SK-N-SH treated with all-trans-retinoic acid at 6 μM for 48 hours (cell line): Measurements from ENCODE around the gene RRP12.
A peak's percentile ranks its signal among the peaks of the same experiment; 100 is the strongest.

Experiments
- ATAC-seq: fragments of 200-7000 bp; cut with Tn5 transposase; 3 replicates; pipeline ENCODE4 v1.9.1; 2020; ENCODE audit warnings: mild to moderate bottlenecking, moderate library complexity
- ARNTL ChIP-seq: fragments of 450-650 bp; formaldehyde crosslinking; IDR thresholded peaks from 2 replicates; pipeline ENCODE4 v1.5.0; 2020; ENCODE audit warnings: low read depth, mild to moderate bottlenecking, moderate library complexity, borderline replicate concordance
- BACH2 ChIP-seq: fragments of 250-450 bp; sonication (Bioruptor Pico); IDR thresholded peaks from 2 replicates; pipeline ENCODE4 v1.9.0; 2021; ENCODE audit warnings: mild to moderate bottlenecking, borderline replicate concordance
- CSDC2 ChIP-seq: fragments of 250-450 bp; sonication (Bioruptor Pico); IDR thresholded peaks from 2 replicates; pipeline ENCODE4 v1.5.0; 2020; ENCODE audit warnings: mild to moderate bottlenecking, moderate library complexity
- GLIS3 ChIP-seq: fragments of 250-450 bp; sonication (Bioruptor Pico); IDR thresholded peaks from 2 replicates; pipeline ENCODE4 v1.5.0; 2020; ENCODE audit warnings: mild to moderate bottlenecking, moderate library complexity
- ISL1 ChIP-seq: fragments of 250-450 bp; sonication (Bioruptor Pico); IDR thresholded peaks from 2 replicates; pipeline ENCODE4 v2.1.2; 2022; ENCODE audit warnings: mild to moderate bottlenecking, moderate library complexity
- OSR1 ChIP-seq: fragments of 250-450 bp; sonication (Bioruptor Pico); IDR thresholded peaks from 2 replicates; pipeline ENCODE4 v1.8.0; 2022; ENCODE audit warnings: moderate library complexity, mild to moderate bottlenecking, inconsistent platforms
- PATZ1 ChIP-seq: fragments of 250-450 bp; sonication (Bioruptor Pico); IDR thresholded peaks from 2 replicates; pipeline ENCODE4 v1.8.0; 2020; ENCODE audit warnings: mild to moderate bottlenecking, moderate library complexity, borderline replicate concordance
- POU6F1 ChIP-seq: fragments of 250-450 bp; sonication (Bioruptor Pico); IDR thresholded peaks from 2 replicates; pipeline ENCODE4 v1.8.0; 2021; ENCODE audit warnings: low read depth, mild to moderate bottlenecking, moderate library complexity, borderline replicate concordance
- PPARA ChIP-seq: fragments of 250-450 bp; sonication (Bioruptor Pico); IDR thresholded peaks from 2 replicates; pipeline ENCODE4 v1.5.0; 2020; ENCODE audit warnings: mild to moderate bottlenecking, borderline replicate concordance
- RARB ChIP-seq: fragments of 250-450 bp; sonication (Bioruptor Pico); IDR thresholded peaks from 2 replicates; pipeline ENCODE4 v1.8.0; 2021; ENCODE audit warnings: mild to moderate bottlenecking, moderate library complexity
- SNAI2 ChIP-seq: fragments of 250-450 bp; sonication (Bioruptor Pico); IDR thresholded peaks from 2 replicates; pipeline ENCODE4 v1.5.0; 2020; ENCODE audit warnings: mild to moderate bottlenecking, moderate library complexity
- TOX ChIP-seq: fragments of 250-450 bp; sonication (Bioruptor Pico); IDR thresholded peaks from 2 replicates; pipeline ENCODE4 v1.8.0; 2021; ENCODE audit warnings: mild to moderate bottlenecking, moderate library complexity, borderline replicate concordance
- ZC3H10 ChIP-seq: fragments of 250-450 bp; sonication (Bioruptor Pico); IDR thresholded peaks from 2 replicates; pipeline ENCODE4 v1.5.1; 2021; ENCODE audit warnings: mild to moderate bottlenecking, moderate library complexity
- ZNF565 ChIP-seq: fragments of 450-650 bp; formaldehyde crosslinking; conservative IDR thresholded peaks from 2 replicates; pipeline ENCODE4 v1.5.0; 2020; ENCODE audit warnings: low read depth, mild to moderate bottlenecking, moderate library complexity
- ZNF70 ChIP-seq: fragments of 450-650 bp; formaldehyde crosslinking; IDR thresholded peaks from 2 replicates; pipeline ENCODE4 v1.5.0; 2020; ENCODE audit warnings: mild to moderate bottlenecking, moderate library complexity
- TF ChIP-seq, protein P1 (sequence below): fragments of 250-450 bp; sonication (Bioruptor Pico); IDR thresholded peaks from 2 replicates; pipeline ENCODE4 v1.5.0; 2020; ENCODE audit warnings: mild to moderate bottlenecking, moderate library complexity
- TF ChIP-seq, protein P2 (sequence below): fragments of 250-450 bp; sonication (Bioruptor Pico); IDR thresholded peaks from 2 replicates; pipeline ENCODE4 v1.5.1; 2020; ENCODE audit warnings: low read depth, mild to moderate bottlenecking, moderate library complexity

Gene RRP12

GRCh38 chr10:97331153-97331703 is 69.9 kb downstream of the RRP12 start (continued):
- TF ChIP-seq ZNF565 (CRISPR knock-in tag) = no peak

DNA sequence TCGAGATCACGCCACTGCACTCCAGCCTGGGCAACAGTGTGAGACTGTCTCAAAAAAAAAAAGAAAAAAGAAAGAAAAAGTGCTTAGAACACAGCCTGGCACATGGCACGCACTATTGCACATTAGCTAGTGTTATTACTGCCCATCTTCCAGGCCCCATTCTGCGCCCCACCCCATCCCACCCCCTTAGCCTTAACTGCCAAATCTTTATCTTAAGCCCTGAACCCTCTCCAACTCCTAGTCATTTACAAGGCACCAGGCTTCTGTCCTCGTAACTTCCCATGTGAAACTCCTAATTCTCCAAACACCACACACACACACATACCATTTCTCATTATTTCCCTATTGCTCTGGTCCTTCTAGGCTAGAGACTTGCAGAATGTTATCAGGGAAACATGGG is 71.4 kb downstream of the RRP12 start:
- TF ChIP-seq, protein P1, sequence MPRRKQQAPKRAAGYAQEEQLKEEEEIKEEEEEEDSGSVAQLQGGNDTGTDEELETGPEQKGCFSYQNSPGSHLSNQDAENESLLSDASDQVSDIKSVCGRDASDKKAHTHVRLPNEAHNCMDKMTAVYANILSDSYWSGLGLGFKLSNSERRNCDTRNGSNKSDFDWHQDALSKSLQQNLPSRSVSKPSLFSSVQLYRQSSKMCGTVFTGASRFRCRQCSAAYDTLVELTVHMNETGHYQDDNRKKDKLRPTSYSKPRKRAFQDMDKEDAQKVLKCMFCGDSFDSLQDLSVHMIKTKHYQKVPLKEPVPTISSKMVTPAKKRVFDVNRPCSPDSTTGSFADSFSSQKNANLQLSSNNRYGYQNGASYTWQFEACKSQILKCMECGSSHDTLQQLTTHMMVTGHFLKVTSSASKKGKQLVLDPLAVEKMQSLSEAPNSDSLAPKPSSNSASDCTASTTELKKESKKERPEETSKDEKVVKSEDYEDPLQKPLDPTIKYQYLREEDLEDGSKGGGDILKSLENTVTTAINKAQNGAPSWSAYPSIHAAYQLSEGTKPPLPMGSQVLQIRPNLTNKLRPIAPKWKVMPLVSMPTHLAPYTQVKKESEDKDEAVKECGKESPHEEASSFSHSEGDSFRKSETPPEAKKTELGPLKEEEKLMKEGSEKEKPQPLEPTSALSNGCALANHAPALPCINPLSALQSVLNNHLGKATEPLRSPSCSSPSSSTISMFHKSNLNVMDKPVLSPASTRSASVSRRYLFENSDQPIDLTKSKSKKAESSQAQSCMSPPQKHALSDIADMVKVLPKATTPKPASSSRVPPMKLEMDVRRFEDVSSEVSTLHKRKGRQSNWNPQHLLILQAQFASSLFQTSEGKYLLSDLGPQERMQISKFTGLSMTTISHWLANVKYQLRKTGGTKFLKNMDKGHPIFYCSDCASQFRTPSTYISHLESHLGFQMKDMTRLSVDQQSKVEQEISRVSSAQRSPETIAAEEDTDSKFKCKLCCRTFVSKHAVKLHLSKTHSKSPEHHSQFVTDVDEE (CRISPR knock-in tag) = no peak
- TF ChIP-seq BACH2 (CRISPR knock-in tag) (no peak), CSDC2 (no peak), ARNTL (CRISPR knock-in tag) (no peak), GLIS3 (CRISPR knock-in tag) (no peak), OSR1 (CRISPR knock-in tag) (no peak)
- no peak for ATAC-seq

DNA sequence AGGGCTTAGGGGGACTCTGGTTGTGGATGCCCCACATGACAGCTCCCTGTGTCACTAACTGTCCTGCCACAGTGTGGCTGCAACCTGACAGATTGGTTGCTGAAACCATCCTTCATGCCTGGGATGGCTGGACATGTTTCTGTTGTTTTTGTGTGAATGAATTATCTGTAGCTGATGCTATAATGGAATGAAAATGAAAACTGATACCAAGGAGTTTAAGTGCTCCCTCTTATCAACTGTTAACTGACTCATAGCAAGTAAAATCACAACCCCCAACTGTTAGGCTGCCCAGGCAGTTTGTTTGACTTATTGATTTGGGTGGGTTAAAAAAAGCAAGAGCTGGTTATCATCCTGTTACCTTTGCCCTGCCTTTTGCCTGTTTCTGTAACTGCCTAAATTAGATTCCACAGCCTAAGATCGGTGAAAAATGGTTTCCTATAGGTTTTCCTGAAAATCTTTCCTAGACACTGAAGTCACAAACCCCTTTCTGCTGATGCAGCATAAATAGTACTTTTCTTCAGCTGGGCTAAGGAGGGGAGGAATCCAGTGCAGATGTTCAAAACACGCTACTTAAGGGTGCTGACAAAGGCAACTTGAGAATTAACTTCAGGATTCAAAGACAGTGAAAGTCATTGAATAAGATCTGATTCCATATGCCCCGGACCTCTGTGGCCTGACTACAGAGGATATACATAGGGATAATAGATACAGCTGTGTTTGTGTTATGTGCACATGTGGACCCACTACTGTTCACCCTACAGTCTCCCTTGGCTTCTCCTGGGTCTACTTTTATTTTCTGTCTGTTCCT is 72.3 kb downstream of the RRP12 start:
- TF ChIP-seq, protein P2, sequence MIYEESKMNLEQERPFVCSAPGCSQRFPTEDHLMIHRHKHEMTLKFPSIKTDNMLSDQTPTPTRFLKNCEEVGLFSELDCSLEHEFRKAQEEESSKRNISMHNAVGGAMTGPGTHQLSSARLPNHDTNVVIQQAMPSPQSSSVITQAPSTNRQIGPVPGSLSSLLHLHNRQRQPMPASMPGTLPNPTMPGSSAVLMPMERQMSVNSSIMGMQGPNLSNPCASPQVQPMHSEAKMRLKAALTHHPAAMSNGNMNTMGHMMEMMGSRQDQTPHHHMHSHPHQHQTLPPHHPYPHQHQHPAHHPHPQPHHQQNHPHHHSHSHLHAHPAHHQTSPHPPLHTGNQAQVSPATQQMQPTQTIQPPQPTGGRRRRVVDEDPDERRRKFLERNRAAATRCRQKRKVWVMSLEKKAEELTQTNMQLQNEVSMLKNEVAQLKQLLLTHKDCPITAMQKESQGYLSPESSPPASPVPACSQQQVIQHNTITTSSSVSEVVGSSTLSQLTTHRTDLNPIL = no peak
- TF ChIP-seq ISL1 = peak; percentile 86
- ATAC-seq = no peak; the same call in 1 of the 3 replicates

DNA sequence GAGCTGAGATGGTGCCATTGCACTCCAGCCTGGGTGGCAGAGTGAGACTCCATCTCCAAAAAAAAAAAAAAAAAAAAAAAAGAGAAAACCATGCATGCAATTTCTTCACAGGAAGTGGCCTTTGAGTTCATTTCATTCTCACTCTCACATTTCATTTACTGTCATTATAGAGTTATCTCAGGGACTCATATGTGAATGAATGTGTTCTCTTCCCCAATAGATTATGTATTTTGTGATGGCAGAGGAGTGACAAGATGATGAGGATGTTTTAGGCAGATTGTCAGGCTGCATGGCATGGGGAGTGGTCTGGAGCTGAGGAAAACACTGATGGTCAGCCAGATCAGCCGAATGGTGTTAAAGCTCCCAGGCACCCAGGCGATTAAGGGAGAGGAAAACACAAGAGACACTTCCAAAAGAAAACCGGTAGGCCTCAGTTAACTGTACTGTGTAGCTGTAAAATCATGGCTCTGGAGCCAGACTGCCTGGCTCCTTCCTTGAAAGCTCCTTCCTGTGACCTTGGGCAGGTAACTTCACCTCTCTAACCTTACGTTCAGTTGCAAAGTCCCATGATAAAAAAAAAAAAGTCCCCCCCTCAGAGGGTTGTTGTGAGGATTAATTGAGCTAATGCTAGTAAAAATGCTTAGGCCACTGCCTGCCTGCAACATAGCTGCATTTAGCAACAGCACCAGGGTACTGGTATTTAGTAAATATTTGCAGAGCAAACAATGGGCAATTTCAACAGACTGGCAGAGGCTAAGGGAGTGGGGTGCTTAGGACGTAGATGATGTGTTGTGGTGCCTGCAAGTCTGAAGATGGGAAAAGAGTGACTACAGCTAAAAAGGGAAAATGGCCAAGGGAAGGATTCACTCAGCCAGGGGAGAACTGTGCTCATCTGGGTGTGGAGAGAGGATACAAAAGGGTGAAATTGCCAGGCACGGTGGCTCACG is 73.5 kb downstream of the RRP12 start:
- ATAC-seq = no peak
- no peak for TF ChIP-seq BACH2 (CRISPR knock-in tag)
- no peak for TF ChIP-seq ZNF565 (CRISPR knock-in tag)
- TF ChIP-seq, protein P1 (CRISPR knock-in tag) = no peak
- TF ChIP-seq TOX (CRISPR knock-in tag) = no peak
- no peak for TF ChIP-seq PATZ1 (CRISPR knock-in tag)
- no peak for TF ChIP-seq POU6F1 (CRISPR knock-in tag)
- no peak for TF ChIP-seq ZNF70 (CRISPR knock-in tag)
- no peak for TF ChIP-seq SNAI2 (CRISPR knock-in tag)
- no peak for TF ChIP-seq PPARA (CRISPR knock-in tag)
- no peak for TF ChIP-seq RARB (CRISPR knock-in tag)
- no peak for TF ChIP-seq ZC3H10
- TF ChIP-seq CSDC2 = no peak
